B cell (primary cell): ENCODE results near the gene CHKA. TPM values are rescaled to one million over a fixed set of nuclear protein-coding genes. Genes with fewer than 3 reads are reported as not detected.

Source experiments
- ATAC-seq: fragments of 200-7000 bp; cut with Tn5 transposase; one replicate; pipeline ENCODE4 v1.10.0; 2021; ENCODE audit warnings: low read depth, mild to moderate bottlenecking, moderate number of reproducible peaks, moderate library complexity
- CTCF ChIA-PET: fragments of 350-600 bp; sonication (Branson Sonifier 250); formaldehyde crosslinking; loops from one replicate; lab custom pipeline; 2021; ENCODE audit warnings: antibody characterized with exemption, inconsistent platforms; lab: Charles Lee
- POLR2A ChIA-PET: fragments of 350-600 bp; sonication (Branson Sonifier 250); formaldehyde crosslinking; loops from one replicate; lab custom pipeline; 2021; ENCODE audit warnings: antibody characterized with exemption; lab: Charles Lee
- DNase-seq: peaks from one replicate; pipeline ENCODE4 v3.0.0; 2013
- H2AFZ ChIP-seq: 2 replicates; pipeline ENCODE4 v1.6.1; 2012; ENCODE audit warnings: mild to moderate bottlenecking, low read depth, low read length; ENCODE audit not compliant: insufficient read depth, poor library complexity, severe bottlenecking
- H3K27ac ChIP-seq, 2 donors: 1 replicate in 1 of 2; 2 replicates in 1 of 2; pipeline ENCODE4 v1.5.1; 2012 to 2013; ENCODE audit warnings: low read length in 2 of 2, mild to moderate bottlenecking in 2 of 2, moderate library complexity in 1 of 2
- H3K27me3 ChIP-seq, 4 experiments: fragments of 200-600 bp in 1 of 4; sonication (generic) in 1 of 4; replicated peaks in 1 of 4; 1 replicate in 2 of 4; 2 replicates in 2 of 4; pipeline versions ENCODE4 v1.6.1 to v1.7.0; 2013 to 2016; ENCODE audit warnings: low read length in 3 of 4, mild to moderate bottlenecking in 2 of 4, mixed read lengths in 1 of 4, moderate library complexity in 1 of 4; ENCODE audit not compliant: insufficient read depth in 4 of 4, control insufficient read depth in 3 of 4; ENCODE audit errors: control extremely low read depth in 1 of 4
- H3K36me3 ChIP-seq, 2 experiments: replicated peaks in 1 of 2; 1 replicate in 1 of 2; 2 replicates in 1 of 2; pipeline versions ENCODE4 v1.6.1 to v1.7.1; 2013; ENCODE audit warnings: low read length in 1 of 2; ENCODE audit not compliant: insufficient read depth in 2 of 2, control insufficient read depth in 1 of 2; ENCODE audit errors: control extremely low read depth in 1 of 2, extremely low read depth in 1 of 2
- H3K4me1 ChIP-seq, 2 donors: fragments of 200-600 bp in 1 of 2; sonication (generic) in 1 of 2; 1 replicate in 1 of 2; 2 replicates in 1 of 2; pipeline versions ENCODE4 v1.5.1 to v1.6.1; 2013 to 2017; ENCODE audit warnings: low read length in 2 of 2; ENCODE audit not compliant: control insufficient read depth in 2 of 2, insufficient read depth in 2 of 2
- H3K4me2 ChIP-seq: replicated peaks from 2 replicates; pipeline ENCODE3; 2012; ENCODE audit warnings: mild to moderate bottlenecking, low read depth, low read length; ENCODE audit not compliant: poor library complexity, severe bottlenecking
- H3K4me3 ChIP-seq, 5 experiments: fragments of 200-600 bp in 1 of 5; sonication (generic) in 1 of 5; 1 replicate in 3 of 5; 2 replicates in 2 of 5; pipeline versions ENCODE4 v1.5.1 to v1.7.0; 2011 to 2016; ENCODE audit warnings: low read length in 4 of 5, mild to moderate bottlenecking in 4 of 5, low read depth in 2 of 5, control low read depth in 1 of 5, moderate library complexity in 1 of 5; ENCODE audit not compliant: insufficient read depth in 1 of 5; ENCODE audit errors: control extremely low read depth in 1 of 5, extremely low read depth in 1 of 5
- H3K79me2 ChIP-seq: fragments of 200-600 bp; sonication (generic); one replicate; pipeline ENCODE4 v1.6.0; 2016; ENCODE audit warnings: low read length; ENCODE audit not compliant: control insufficient read depth, insufficient read depth
- H3K9ac ChIP-seq: fragments of 200-600 bp; sonication (generic); 2 replicates; pipeline ENCODE4 v1.6.1; 2017; ENCODE audit warnings: mild to moderate bottlenecking, low read length, moderate library complexity
- H3K9me3 ChIP-seq, 3 donors: one replicate each; pipeline versions ENCODE4 v1.6.1 to v1.7.1; 2013; ENCODE audit warnings: low read length in 2 of 3; ENCODE audit not compliant: control insufficient read depth in 2 of 3, insufficient read depth in 1 of 3; ENCODE audit errors: control extremely low read depth in 1 of 3
- H4K20me1 ChIP-seq: 2 replicates; pipeline ENCODE4 v1.6.0; 2012; ENCODE audit warnings: mild to moderate bottlenecking, low read length; ENCODE audit not compliant: insufficient read depth, control insufficient read depth, poor library complexity, severe bottlenecking
- H3K27ac Mint-ChIP-seq: one replicate; pipeline ENCODE4 v1.8.0; 2021; ENCODE audit warnings: mixed read lengths
- H3K27me3 Mint-ChIP-seq: one replicate; pipeline ENCODE4 v1.8.0; 2021; ENCODE audit warnings: mixed read lengths
- H3K4me1 Mint-ChIP-seq: one replicate; pipeline ENCODE4 v1.8.0; 2021; ENCODE audit warnings: mixed read lengths
- H3K4me3 Mint-ChIP-seq: one replicate; pipeline ENCODE4 v1.8.0; 2021; ENCODE audit warnings: mixed read lengths
- H3K9me3 Mint-ChIP-seq: one replicate; pipeline ENCODE4 v1.8.0; 2022; ENCODE audit warnings: mixed read lengths; ENCODE audit not compliant: insufficient read depth
- CTCF ChIP-seq: fragments of 200-600 bp; IDR thresholded peaks from one replicate; pipeline ENCODE4 v1.8.0; 2022; ENCODE audit warnings: antibody characterized with exemption, mild to moderate bottlenecking
- EZH2 ChIP-seq: IDR thresholded peaks from 2 replicates; pipeline ENCODE4 v1.6.1; 2012; ENCODE audit warnings: borderline replicate concordance, low read depth, mild to moderate bottlenecking, moderate library complexity, low read length; ENCODE audit not compliant: insufficient read depth, poor library complexity, severe bottlenecking
- WGBS: methylation state at CpG from one replicate; pipeline ENCODE4 v1.1.5; 2013; ENCODE audit warnings: missing lambda C conversion rate; ENCODE audit not compliant: insufficient coverage; 5-methylcytosine and 5-hydroxymethylcytosine counted together
- intact Hi-C: fragments of 100-400 bp; cut with micrococcal nuclease; formaldehyde crosslinking; loops from one replicate; pipeline ENCODE4 v1.10.0; 2022
- polyA plus RNA-seq: library from polyadenylated mRNA; depleted of rRNA; stranded (reverse); fragments of >200 nt; gene quantifications from 2 replicates; pipeline ENCODE4 v1.2.3, GENCODE V29; 2012
- total RNA-seq, 2 donors: library from RNA; stranded (reverse); fragments of 120-200 nt in 1 of 2; gene quantifications; 1 replicate in 1 of 2; 2 replicates in 1 of 2; pipeline versions ENCODE4 v1.2.3 to v1.2.4, GENCODE V29; 2013 to 2022

The CHKA gene
- total and polyA plus RNA-seq, 2 donors (not counting 1 experiment from before 2014, with no cell fraction given), result 10.6 to 20.6 TPM

GRCh38 chr11:68047437-68048290 is 73.5 kb downstream of the CHKA start:
- CTCF ChIA-PET, result no interaction called here
- Histone ChIP-seq H3K4me2 (no peak overlapping the region), H3K79me2 (no peaks in the 10 kb centered on the region), H3K9me3 (no peaks in the 10 kb centered on the region), H3K9ac (no peak overlapping the region), H2AFZ (no peak overlapping the region), H3K4me3 (no peak overlapping the region), H3K27me3 (no peaks in the 10 kb centered on the region), H4K20me1 (peaks cover 19% of the 10 kb centered on the region), H3K36me3 (peaks cover 0 to 78% of the 10 kb centered on the region in 2 experiments), H3K27ac (no peak overlapping the region), H3K4me1 (no peaks in the 10 kb centered on the region)
- Mint-ChIP-seq H3K27me3 (no peaks in the 10 kb centered on the region), H3K9me3 (no peaks in the 10 kb centered on the region), H3K27ac (peak overlapping the region; percentile 41), H3K4me1 (no peaks in the 10 kb centered on the region), H3K4me3 (no peak overlapping the region)
- ATAC-seq (no peak), DNase-seq (peak; percentile 9)
- intact Hi-C loops, result no loop called here
- TF ChIP-seq CTCF (no peak), EZH2 (no peak)
- WGBS, result 95% methylated on average over 36 of the region's 37 CpGs
- POLR2A ChIA-PET, result interaction anchor here (0.6 kb wide), 1 partner anchor 9 kb away, joined by 3 read pairs; the partner anchor contains the start of gene TCIRG1

GRCh38 chr11:68044898-68045351 is 76.3 kb downstream of the CHKA start:
- Mint-ChIP-seq H3K27me3 (no peaks in the 10 kb centered on the region), H3K4me3 (no peak overlapping the region), H3K4me1 (peaks cover 14% of the 10 kb centered on the region), H3K27ac (peak overlapping the region; percentile 46), H3K9me3 (no peaks in the 10 kb centered on the region)
- POLR2A ChIA-PET, result no interaction called here
- Histone ChIP-seq H3K36me3 (peaks cover 0 to 58% of the 10 kb centered on the region in 2 experiments), H3K79me2 (peaks cover 20% of the 10 kb centered on the region), H3K9ac (no peak overlapping the region), H3K4me1 (peaks cover 12 to 18% of the 10 kb centered on the region in 2 donors), H3K4me3 (no peak overlapping the region), H3K9me3 (no peaks in the 10 kb centered on the region), H4K20me1 (peaks cover 33% of the 10 kb centered on the region), H3K27ac (no peak overlapping the region), H2AFZ (no peak overlapping the region), H3K4me2 (no peak overlapping the region), H3K27me3 (no peaks in the 10 kb centered on the region)
- CTCF ChIA-PET, result interaction anchor here (0.9 kb wide), 1 partner anchor 254 kb away, joined by 3 read pairs; no protein-coding TSS in a partner anchor
- intact Hi-C loops, result no loop called here
- TF ChIP-seq CTCF, result no peak
- WGBS, result 96% methylated on average over 12 of the region's 18 CpGs
- DNase-seq (no peak), ATAC-seq (no peak)
